ENCODE measurements around the gene CLTCL1. TPM values are rescaled to one million over a fixed set of nuclear protein-coding genes. Genes with fewer than 3 reads are reported as not detected.

The CLTCL1 gene
- total RNA-seq, 2 donors from 2014 or later, result 19.1 to 29.7 TPM

DNA sequence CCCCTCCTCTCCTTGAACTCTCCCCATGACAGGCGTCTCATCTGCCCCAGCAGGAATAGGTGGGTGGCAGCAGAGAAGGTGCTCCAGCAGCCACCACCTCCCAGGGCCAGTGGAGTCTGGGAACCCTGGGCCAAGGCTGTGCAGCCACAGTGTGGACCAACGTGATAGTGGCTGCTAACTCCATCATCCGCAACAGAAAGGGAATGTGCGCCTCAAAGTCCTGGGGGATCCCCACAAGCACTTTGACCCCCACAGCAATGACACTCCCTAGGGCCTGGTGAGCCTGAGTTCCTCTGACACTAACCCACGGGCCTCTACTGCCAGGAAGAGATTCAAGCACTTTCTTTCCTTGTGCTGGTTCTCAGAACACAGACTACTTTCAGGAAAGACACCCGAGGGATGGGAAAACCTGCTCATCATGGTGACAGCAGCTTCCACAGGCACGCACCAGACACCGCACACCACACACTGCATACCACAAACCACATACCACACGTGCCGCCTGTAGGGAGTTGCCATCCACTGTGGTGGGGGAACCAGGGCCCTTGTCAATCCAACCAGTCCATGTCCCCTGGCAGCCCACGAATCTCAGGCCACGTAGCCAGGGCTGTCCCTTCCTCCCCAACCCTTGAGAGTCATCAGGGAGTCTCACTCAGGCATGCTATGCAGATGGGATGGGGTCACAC is 109.6 kb downstream of the CLTCL1 start:
- H3K36me3 ChIP-seq, result peaks cover under 1% of the 10 kb centered on the region
- H3K27me3 ChIP-seq, result no peaks in the 10 kb centered on the region
- H3K4me1 ChIP-seq, result peaks cover 0 to 26% of the 10 kb centered on the region in 2 donors

GRCh38 chr22:19180740-19181410 is 110.6 kb downstream of the CLTCL1 start:
- no peak for TF ChIP-seq CTCF (IDR thresholded peaks at IDR 0.05)
- H3K36me3 ChIP-seq, result no peaks in the 10 kb centered on the region
- no peak overlapping the region for H3K4me3 ChIP-seq
- H3K9me3 ChIP-seq, result no peaks in the 10 kb centered on the region
- no peak for DNase-seq (ENCODE audit: low spot score)
- H3K27ac ChIP-seq, result no peak overlapping the region
- peaks cover 0 to 37% of the 10 kb centered on the region in 2 donors for H3K4me1 ChIP-seq
- H3K27me3 ChIP-seq, result no peaks in the 10 kb centered on the region

More for the DNA sequence above, 109.6 kb downstream of the CLTCL1 start:
- Histone ChIP-seq H3K4me3 (no peak overlapping the region), H3K9me3 (no peaks in the 10 kb centered on the region), H3K27ac (no peak overlapping the region)
- no peak for DNase-seq (ENCODE audit: low spot score)
- TF ChIP-seq CTCF (IDR thresholded peaks at IDR 0.05), result no peak

- no peak for DNase-seq (ENCODE audit: low spot score)
- no peaks in the 10 kb centered on the region for H3K9me3 ChIP-seq
- no peaks in the 10 kb centered on the region for H3K27me3 ChIP-seq
- H3K4me3 ChIP-seq, result no peak overlapping the region
- H3K27ac ChIP-seq, result no peak overlapping the region
- H3K36me3 ChIP-seq, result no peaks in the 10 kb centered on the region
- peaks cover 0 to 41% of the 10 kb centered on the region in 2 donors for H3K4me1 ChIP-seq
- no peak for TF ChIP-seq CTCF (IDR thresholded peaks at IDR 0.05)
Observed at GRCh38 chr22:19180234-19180633, 111.3 kb downstream of the CLTCL1 start.

DNA sequence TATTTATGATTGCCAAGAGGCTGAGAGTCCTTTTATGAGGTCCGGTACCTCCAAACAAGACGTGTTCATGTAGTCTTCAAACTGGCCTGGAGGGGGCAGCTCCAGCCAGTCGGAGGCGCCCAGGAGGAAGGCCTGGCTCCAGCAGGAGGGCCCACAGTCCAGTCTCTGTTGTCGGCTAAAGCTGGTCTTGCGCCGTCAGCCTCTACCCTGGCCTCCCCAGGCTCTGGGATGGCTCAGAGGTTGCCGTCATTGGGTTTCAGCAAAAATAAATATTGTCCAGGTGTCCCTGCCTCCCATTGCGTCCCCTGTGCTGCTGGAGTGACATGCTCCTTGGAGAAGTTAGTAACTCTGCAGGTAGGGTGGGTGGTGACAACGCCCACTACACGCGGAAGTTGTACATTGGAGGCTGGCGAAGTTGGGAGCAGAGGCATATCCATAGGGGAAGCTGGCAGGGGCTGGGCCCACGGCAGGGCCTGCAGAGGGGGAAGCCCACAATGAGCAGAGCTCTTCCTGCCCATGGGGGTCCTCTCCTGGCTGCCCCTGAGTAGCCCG is 111.9 kb downstream of the CLTCL1 start:
- peak overlapping the region; percentile 76 to 84 for H3K27ac ChIP-seq
- no peaks in the 10 kb centered on the region for H3K27me3 ChIP-seq
- TF ChIP-seq CTCF (IDR thresholded peaks at IDR 0.05), result peak in 1 of 2 donors; percentile 76
- peak overlapping the region; percentile 59 to 71 for H3K4me3 ChIP-seq
- DNase-seq (ENCODE audit: low spot score), result peak; percentile 88
- H3K4me1 ChIP-seq, result peaks cover 0 to 43% of the 10 kb centered on the region in 2 donors
- no peaks in the 10 kb centered on the region for H3K36me3 ChIP-seq
- H3K9me3 ChIP-seq, result no peaks in the 10 kb centered on the region

DNA sequence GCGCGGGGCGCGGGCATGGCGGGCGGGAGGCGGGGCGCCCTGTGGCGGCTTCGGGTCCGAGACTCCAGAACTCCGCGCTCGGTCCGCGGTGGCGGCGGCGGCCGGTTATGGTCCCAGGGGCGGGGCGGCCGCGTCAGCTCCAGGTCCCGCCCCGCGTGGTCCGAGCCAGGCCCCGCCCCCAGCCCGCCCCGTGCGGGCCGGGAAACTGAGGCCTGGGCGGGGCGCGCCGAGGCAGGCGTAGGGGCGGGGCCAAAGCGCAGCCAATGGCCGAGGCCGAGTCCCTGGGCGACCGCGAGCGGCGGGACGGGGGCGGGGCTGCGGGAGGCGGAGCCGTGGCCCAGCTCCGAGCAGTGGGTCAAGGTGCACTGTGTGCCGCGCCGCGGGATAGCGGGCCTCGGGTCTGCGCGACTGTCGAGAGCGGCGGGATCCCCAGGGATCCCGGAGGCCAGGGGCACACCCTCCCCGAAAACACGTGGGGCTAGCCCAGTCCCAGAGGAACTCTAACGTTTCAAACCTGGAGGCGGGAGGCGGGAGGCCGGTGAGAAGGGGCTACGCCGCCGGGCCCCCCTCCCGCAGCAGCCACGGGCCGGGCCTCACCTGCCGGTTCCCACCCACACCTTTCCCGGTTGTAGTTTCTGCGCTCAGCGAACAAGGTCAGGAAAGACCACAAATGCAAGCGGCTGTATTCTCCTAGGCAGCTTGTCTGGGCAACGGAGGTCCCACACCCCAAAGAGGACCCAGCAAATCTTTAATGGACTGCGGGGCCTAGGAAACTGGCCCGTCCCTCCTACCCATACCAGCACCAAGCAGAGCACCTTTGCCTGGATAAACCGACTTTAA is 112.6 kb downstream of the CLTCL1 start, which contains the start of gene SLC25A1:
Gene SLC25A1, minus strand, starts transcription at position 80 of the 840 bp plus-strand sequence. Its CDS starts 63 bp downstream, at position 17.
- H3K9me3 ChIP-seq, result no peaks in the 10 kb centered on the region
- TF ChIP-seq CTCF (IDR thresholded peaks at IDR 0.05), result no peak
- peak within 1 kb of the TSS; percentile 76 to 84 for H3K27ac ChIP-seq
- H3K36me3 ChIP-seq, result no peaks in the 10 kb centered on the region
- peak within 1 kb of the TSS; percentile 59 to 71 for H3K4me3 ChIP-seq
- H3K4me1 ChIP-seq, result peaks cover 0 to 50% of the 10 kb centered on the region in 2 donors
- no peaks in the 10 kb centered on the region for H3K27me3 ChIP-seq
- peak; percentile 90 for DNase-seq (ENCODE audit: low spot score)
